Measurements from ENCODE around the gene NUMB. TPM values are rescaled to one million over a fixed set of nuclear protein-coding genes. Genes with fewer than 3 reads are reported as not detected.

NUMB gene
- total and polyA plus RNA-seq, 4 donors = 21.2 to 45.8 (median 26.1) TPM

- TF ChIP-seq CTCF (IDR thresholded peaks at IDR 0.05; ENCODE audit: low read depth, low read length, missing input control) = no peak
- TF ChIP-seq SP1 (IDR thresholded peaks at IDR 0.05) = no peak
Observed at GRCh38 chr14:73467800-73468199, 9.5 kb upstream of the NUMB start (continued).

GRCh38 chr14:73467377-73467776, 9.0 kb upstream of the NUMB start:
- Histone ChIP-seq H3K4me3 (ENCODE audit: low read depth in 1 of 3, low read length in 3 of 3) (no peak overlapping the region), H3K27me3 (ENCODE audit: control insufficient read depth in 4 of 4, insufficient read depth in 4 of 4, low read length in 3 of 4) (no peaks in the 10 kb centered on the region), H3K27ac (ENCODE audit: low read depth in 1 of 2, low read length in 2 of 2) (peak overlapping the region in 1 of 2 donors; percentile 83), H3K36me3 (ENCODE audit: control insufficient read depth in 4 of 4, insufficient read depth in 3 of 4, low read depth in 1 of 4, low read length in 3 of 4) (no peaks in the 10 kb centered on the region), H3K9ac (ENCODE audit: low read depth in 1 of 2, low read length in 2 of 2) (no peak overlapping the region), H3K4me1 (ENCODE audit: control insufficient read depth in 4 of 4, insufficient read depth in 4 of 4, low read length in 3 of 4) (peaks cover 7 to 64% (median 47%) of the 10 kb centered on the region in 4 donors), H3K9me3 (ENCODE audit: control insufficient read depth in 4 of 4, low read length in 3 of 4) (no peaks in the 10 kb centered on the region)
- no peak for DNase-seq (ENCODE audit: low spot score)
- 74% methylated on average over 5 of the region's 5 CpGs for WGBS
- TF ChIP-seq TAF1 (conservative IDR thresholded peaks at IDR 0.05) = no peak
- TF ChIP-seq FOXA1 (IDR thresholded peaks at IDR 0.05) = no peak
- TF ChIP-seq JUND (IDR thresholded peaks at IDR 0.05) = no peak
- TF ChIP-seq FOXA2 (IDR thresholded peaks at IDR 0.05) = no peak
- no peak for TF ChIP-seq NR2F2 (IDR thresholded peaks at IDR 0.05)
- TF ChIP-seq RAD21 (IDR thresholded peaks at IDR 0.05) = no peak
- no peak for TF ChIP-seq REST (IDR thresholded peaks at IDR 0.05)
- TF ChIP-seq YY1 (IDR thresholded peaks at IDR 0.05) = no peak
- TF ChIP-seq MAX (IDR thresholded peaks at IDR 0.05) = no peak
- TF ChIP-seq HNF4G (IDR thresholded peaks at IDR 0.05) = no peak
- TF ChIP-seq ZBTB33 (IDR thresholded peaks at IDR 0.05) = no peak
- TF ChIP-seq ATF3 (IDR thresholded peaks at IDR 0.05) = no peak
- no peak for TF ChIP-seq HNF4A (conservative IDR thresholded peaks at IDR 0.05)
- no peak for TF ChIP-seq RXRA (IDR thresholded peaks at IDR 0.05)
- TF ChIP-seq EGR1 (IDR thresholded peaks at IDR 0.05; ENCODE audit: low read depth in 2 of 2) = no peak
